MCF 10A (cell line): ENCODE results near the gene LENEP. TPM values are rescaled to one million over a fixed set of nuclear protein-coding genes. Genes with fewer than 3 reads are reported as not detected.

Experiments used
- BruUV-seq: library from RNA; stranded (reverse); fragments of 400-500 nt; replicated peaks from 2 replicates; lab custom pipeline; 2021; lab: Mats Ljungman, UMichigan
- CTCF ChIA-PET: fragments of 300-600 bp; sonication (Branson Sonifier 250); formaldehyde crosslinking; extraction: SDS; loops from one replicate; lab custom pipeline; 2021; ENCODE audit warnings: antibody characterized with exemption, inconsistent platforms; lab: Yijun Ruan, JAX
- POLR2A ChIA-PET: fragments of 300-600, 350-650 bp; sonication (Branson Sonifier 250); formaldehyde crosslinking; extraction: SDS; loops from one replicate; lab custom pipeline; 2020; ENCODE audit warnings: antibody characterized with exemption, inconsistent platforms; lab: Yijun Ruan, JAX
- DNase-seq: peaks from one replicate; pipeline ENCODE4 v3.0.0-alpha.2; 2018; ENCODE audit not compliant: unreplicated experiment
- H3K27ac Mint-ChIP-seq: one replicate; pipeline ENCODE4 v1.8.0; 2022; ENCODE audit warnings: mild to moderate bottlenecking, low read depth, mixed read lengths; ENCODE audit not compliant: unreplicated experiment
- H3K27me3 Mint-ChIP-seq: one replicate; pipeline ENCODE4 v1.8.0; 2022; ENCODE audit warnings: mixed read lengths; ENCODE audit not compliant: insufficient read depth, unreplicated experiment
- H3K36me3 Mint-ChIP-seq: one replicate; pipeline ENCODE4 v1.8.0; 2022; ENCODE audit warnings: mild to moderate bottlenecking, moderate library complexity, mixed read lengths; ENCODE audit not compliant: insufficient read depth, unreplicated experiment
- H3K4me1 Mint-ChIP-seq: one replicate; pipeline ENCODE4 v1.8.0; 2022; ENCODE audit warnings: mixed read lengths; ENCODE audit not compliant: insufficient read depth, unreplicated experiment
- H3K4me3 Mint-ChIP-seq: one replicate; pipeline ENCODE4 v1.8.0; 2022; ENCODE audit warnings: mild to moderate bottlenecking, moderate library complexity, mixed read lengths; ENCODE audit not compliant: unreplicated experiment
- H3K9me3 Mint-ChIP-seq: one replicate; pipeline ENCODE4 v1.8.0; 2022; ENCODE audit warnings: mixed read lengths; ENCODE audit not compliant: unreplicated experiment
- CTCF ChIP-seq: fragments of 200-600 bp; IDR thresholded peaks from one replicate; pipeline ENCODE4 v1.8.0; 2022; ENCODE audit warnings: antibody characterized with exemption, mild to moderate bottlenecking; ENCODE audit not compliant: unreplicated experiment
- intact Hi-C: fragments of 100-400 bp; cut with micrococcal nuclease; formaldehyde crosslinking; loops from 2 replicates; pipeline ENCODE4 v1.14.1; 2022
- total RNA-seq: library from RNA; stranded (reverse); gene quantifications from 2 replicates; pipeline ENCODE4 v1.2.3, GENCODE V29; 2022

LENEP gene
- total RNA-seq, 1 experiment from 2014 or later: not detected

GRCh38 chr1:154987326-154987725 is 6.1 kb upstream of the LENEP start:
- BruUV-seq: no TSS peak
- Mint-ChIP-seq H3K4me1 (peaks cover 17% of the 10 kb centered on the region), H3K27ac (no peak overlapping the region), H3K4me3 (no peak overlapping the region), H3K36me3 (peaks cover 67% of the 10 kb centered on the region), H3K27me3 (no peaks in the 10 kb centered on the region), H3K9me3 (no peaks in the 10 kb centered on the region)
- ChIA-PET POLR2A (interaction anchor here (0.6 to 41.1 kb wide), 5 partner anchors 2 to 95 kb away, joined by 3 to 1917 read pairs (median 4); partner anchors contain the start of genes CKS1B, FLAD1, LENEP and PBXIP1), CTCF (interaction anchor here (0.7 to 7.3 kb wide), 8 partner anchors 9 to 209 kb away, joined by 3 to 118 read pairs (median 4); partner anchors contain the start of genes LENEP and SHC1)
- DNase-seq: peak; percentile 79
- intact Hi-C loops: no loop called here
- no peak for TF ChIP-seq CTCF

- no peak for TF ChIP-seq CTCF
- ChIA-PET CTCF (interaction anchor here (0.6 to 7.3 kb wide), 10 partner anchors 9 to 183 kb away, joined by 3 to 118 read pairs (median 4); partner anchors contain the start of genes LENEP and SHC1), POLR2A (interaction anchor here (0.6 to 41.1 kb wide), 5 partner anchors 1 to 94 kb away, joined by 3 to 1917 read pairs (median 4); partner anchors contain the start of genes CKS1B, FLAD1, LENEP and PBXIP1)
- BruUV-seq: no TSS peak
- H3K27ac Mint-ChIP-seq: no peak overlapping the region
- H3K4me1 Mint-ChIP-seq: peaks cover 17% of the 10 kb centered on the region
- no peak for DNase-seq
- no peaks in the 10 kb centered on the region for H3K9me3 Mint-ChIP-seq
- no peak overlapping the region for H3K4me3 Mint-ChIP-seq
- H3K36me3 Mint-ChIP-seq: peaks cover 67% of the 10 kb centered on the region
- intact Hi-C loops: no loop called here
- H3K27me3 Mint-ChIP-seq: no peaks in the 10 kb centered on the region
Measured at GRCh38 chr1:154988058-154988954, 5.1 kb upstream of the LENEP start.

GRCh38 chr1:154989195-154989860 is 4.1 kb upstream of the LENEP start:
- Mint-ChIP-seq H3K36me3 (peaks cover 67% of the 10 kb centered on the region), H3K27me3 (no peaks in the 10 kb centered on the region), H3K4me1 (peaks cover 12% of the 10 kb centered on the region), H3K4me3 (no peak overlapping the region), H3K27ac (no peak overlapping the region), H3K9me3 (no peaks in the 10 kb centered on the region)
- CTCF ChIA-PET: interaction anchor here (0.9 to 1.9 kb wide), 4 partner anchors 12 to 63 kb away, joined by 4 to 7 read pairs (median 4); no protein-coding TSS in a partner anchor
- no TSS peak for BruUV-seq
- POLR2A ChIA-PET: interaction anchor here (1.5 to 41.1 kb wide), 3 partner anchors 0 to 72 kb away, joined by 4 to 1917 read pairs (median 1917); partner anchors contain the start of genes CKS1B, FLAD1, LENEP and PBXIP1
- no peak for TF ChIP-seq CTCF
- DNase-seq: no peak
- intact Hi-C loops: no loop called here
